HG03139 (cell line): Measurements from ENCODE around the gene LRMDA.

Source experiments
- ATAC-seq: cut with Tn5 transposase; IDR thresholded peaks from one replicate; pipeline ENCODE4 v1.9.1; 2021; ENCODE audit not compliant: unreplicated experiment

Gene LRMDA

GRCh38 chr10:76270464-76270863 is 839.0 kb downstream of the LRMDA start:
- no peak for ATAC-seq

GRCh38 chr10:76274933-76275332 is 843.5 kb downstream of the LRMDA start:
- ATAC-seq: no peak

DNA sequence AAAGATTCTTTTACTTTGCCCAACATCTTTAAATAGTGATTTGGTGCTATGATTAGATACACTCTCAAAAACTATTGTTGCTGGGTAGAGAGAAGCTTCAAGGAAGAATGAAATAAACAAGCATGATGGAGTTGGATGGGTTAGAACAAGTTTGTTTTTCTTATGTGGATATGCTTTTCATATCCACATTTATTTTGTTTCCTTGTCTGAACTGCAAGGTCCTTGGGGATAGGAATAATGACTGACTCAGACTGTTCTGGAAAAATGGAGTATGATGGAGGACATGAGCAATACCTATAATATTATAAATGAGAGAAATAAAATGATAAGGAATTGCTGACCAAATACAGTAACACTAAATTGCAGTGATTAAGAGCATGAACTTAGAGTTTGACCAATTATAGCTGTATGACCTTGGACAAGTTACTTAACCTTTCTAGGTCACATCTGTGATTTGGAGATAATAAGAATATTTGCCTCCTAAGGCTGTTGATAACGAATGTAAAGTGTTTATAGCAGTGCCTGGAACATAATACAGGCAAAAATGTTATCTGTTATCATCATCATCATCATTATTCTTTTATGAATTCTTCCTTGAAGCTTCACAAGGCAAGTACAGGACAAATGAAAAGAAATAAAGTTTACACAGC is 847.5 kb downstream of the LRMDA start:
- no peak for ATAC-seq

DNA sequence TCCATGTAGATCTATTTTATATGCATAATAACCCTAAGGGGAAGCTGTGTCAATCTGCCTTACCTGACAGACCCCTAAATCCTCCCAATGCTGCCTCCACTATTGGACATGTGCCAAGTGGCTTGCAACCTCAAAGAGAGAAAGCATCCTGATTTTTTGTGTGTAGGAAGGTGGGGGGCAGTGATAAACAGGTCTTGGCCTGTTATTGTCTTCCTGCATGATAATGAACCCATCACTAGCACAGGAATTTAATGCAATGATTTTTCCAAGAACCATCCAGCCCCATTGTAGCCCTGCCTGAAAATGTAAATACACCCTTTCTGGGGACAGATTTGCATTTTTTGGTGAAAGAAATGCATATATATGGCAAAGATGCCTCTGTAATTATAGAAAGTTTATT is 850.2 kb downstream of the LRMDA start:
- no peak for ATAC-seq

- no peak for ATAC-seq
Measured at GRCh38 chr10:76282061-76283025, 850.9 kb downstream of the LRMDA start.

DNA sequence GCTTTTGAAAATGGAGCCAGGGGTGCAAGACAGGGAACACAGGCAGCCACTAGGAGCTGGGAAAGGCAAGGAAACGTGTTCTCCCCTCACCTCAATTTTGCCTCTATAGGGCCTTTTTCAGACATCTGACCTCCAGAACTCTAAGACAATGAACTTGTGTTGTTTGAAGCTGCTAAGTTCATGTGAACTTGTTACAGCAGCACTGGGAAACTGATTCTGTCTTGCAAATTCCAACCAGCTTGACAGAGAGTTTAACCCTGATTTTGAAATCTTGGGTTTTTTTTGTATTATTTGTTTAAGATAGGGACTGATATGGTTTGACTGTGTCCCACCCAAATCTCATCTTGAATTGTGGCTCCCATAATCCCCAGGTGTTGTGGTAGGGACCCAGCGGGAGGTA is 852.9 kb downstream of the LRMDA start:
- no peak for ATAC-seq

DNA sequence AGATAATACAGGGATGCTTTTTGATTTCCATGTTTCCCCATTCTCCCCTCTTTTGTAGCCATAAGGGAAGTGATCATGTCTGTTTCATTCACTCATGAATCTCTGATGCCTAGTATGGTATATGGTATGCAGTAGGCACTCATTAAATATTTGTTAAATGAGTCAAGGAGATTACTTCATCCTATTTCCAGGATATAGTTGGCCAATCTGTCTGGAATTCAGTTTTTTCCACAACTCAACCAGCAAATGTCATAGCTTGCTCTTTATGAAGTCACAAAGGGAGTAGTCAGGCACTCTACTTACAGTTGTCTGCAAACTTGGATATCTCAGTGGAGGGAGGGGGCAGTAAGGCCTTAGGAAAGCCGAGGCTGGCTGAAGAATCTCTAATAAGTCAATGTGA is 853.6 kb downstream of the LRMDA start:
- ATAC-seq: no peak

DNA sequence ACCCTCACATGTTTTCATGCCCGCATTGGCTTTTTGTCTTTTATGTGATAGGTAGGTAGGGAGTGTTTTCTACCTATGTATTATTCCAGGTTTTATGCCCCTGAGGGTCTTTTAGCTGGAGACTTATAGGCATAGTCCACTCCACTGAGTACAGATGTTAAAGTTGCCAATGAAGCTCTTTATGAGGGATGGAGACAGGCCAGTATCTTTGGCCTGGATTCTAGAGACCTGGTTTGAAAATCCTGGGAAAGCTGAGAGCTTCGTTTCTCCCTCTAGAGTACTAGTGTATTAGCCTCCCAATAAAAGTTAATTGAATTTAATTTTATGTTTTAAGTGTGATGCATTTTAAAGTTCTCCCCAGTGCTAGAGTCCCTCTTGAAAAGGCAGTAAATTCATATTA is 854.1 kb downstream of the LRMDA start:
- no peak for ATAC-seq

DNA sequence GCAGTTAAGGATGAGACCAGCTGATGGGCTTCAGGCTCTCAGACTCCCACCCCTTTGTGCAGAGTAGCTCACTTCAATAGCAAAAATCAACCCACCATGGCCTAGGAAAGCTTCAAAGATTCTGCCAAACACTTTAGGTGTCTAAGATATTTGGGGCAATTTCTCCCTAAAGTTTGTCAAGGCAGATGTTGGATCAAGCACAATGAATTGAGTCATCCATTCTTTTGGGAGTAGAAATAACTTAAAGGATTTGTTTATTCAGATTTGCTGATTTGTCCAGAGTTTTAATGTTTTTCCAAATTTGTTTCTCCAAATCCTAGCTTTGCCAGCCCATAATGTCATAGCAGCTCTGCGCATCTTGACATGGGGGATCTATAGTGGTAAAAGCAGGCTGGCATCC is 855.1 kb downstream of the LRMDA start:
- no peak for ATAC-seq

GRCh38 chr10:76287856-76288255 is 856.4 kb downstream of the LRMDA start:
- no peak for ATAC-seq

DNA sequence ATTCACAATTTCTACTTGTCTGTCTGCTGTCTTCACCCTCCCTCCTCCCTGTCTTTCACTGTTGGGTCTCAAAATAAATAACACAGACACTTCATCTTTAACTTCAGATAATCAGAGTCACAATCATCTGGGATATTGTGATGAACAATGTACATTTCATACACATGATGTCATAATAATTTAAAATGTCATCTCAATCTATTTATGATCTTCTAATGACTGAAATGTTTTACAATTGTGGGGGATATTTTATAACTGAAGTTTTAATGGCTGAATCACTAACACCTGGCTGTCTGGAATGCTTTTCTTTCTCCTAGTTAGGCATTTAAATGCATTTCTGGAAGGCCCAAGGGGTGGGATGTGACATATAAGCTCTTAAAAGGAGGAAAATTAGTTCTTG is 859.8 kb downstream of the LRMDA start:
- no peak for ATAC-seq

DNA sequence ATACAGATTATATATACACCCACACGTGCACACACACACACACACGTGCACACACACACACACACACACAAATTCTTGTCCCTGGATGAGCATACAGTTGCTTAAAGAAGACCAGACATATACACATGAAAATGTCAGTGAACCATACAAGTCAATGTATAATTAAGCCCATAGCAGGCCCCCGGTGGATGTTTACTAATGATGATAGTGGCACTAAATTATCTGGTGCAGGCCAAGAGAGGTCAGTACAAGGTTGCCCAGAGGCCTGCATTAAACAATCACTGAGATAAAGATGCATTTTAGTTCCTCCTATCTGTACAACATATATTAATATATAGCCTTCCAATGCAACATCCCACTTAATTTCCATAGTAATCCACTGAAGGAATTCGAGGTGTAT is 860.5 kb downstream of the LRMDA start:
- no peak for ATAC-seq

GRCh38 chr10:76296957-76297356 is 865.5 kb downstream of the LRMDA start:
- ATAC-seq: no peak

GRCh38 chr10:76297358-76297757 is 865.9 kb downstream of the LRMDA start:
- no peak for ATAC-seq

- no peak for ATAC-seq
Measured at GRCh38 chr10:76297780-76298281, 866.4 kb downstream of the LRMDA start.

DNA sequence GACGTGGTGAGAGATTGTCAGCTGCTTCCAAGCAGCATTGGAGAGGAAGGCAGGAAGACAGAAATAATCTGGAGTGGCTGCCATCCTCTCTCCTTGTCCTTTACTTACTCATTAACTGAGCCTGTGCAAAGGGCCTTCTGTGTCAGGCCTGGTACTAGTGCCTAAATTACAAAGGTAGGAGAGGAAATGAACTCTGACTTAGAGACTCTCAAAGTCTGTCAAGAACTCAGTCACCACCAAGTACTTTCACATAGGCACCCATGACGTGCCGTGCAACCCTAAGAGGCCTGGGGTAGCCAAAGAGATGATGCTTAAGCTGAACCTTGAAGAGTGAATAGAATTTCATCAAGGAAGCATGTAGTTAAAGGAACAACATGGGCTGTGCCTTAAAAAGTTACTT is 866.9 kb downstream of the LRMDA start:
- no peak for ATAC-seq

GRCh38 chr10:76299501-76299900 is 868.1 kb downstream of the LRMDA start:
- no peak for ATAC-seq

DNA sequence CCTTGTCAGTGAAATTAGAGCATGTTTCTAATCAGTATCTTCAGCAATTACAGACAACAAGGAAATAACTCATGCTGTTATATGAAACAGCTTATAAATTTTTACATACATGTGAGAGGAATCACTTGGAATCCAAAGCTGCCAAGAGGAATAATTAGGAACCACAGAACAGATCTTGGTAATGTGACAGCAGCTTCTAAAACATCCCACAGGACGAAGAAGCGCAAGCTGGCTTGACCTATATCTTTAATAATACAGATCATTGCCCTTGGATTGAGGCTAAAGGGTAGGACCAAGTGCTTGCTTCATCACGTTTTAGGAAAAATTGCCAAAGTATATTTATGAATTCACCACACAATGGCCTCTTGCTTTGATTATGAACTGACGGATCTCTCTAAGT is 869.8 kb downstream of the LRMDA start:
- ATAC-seq: no peak

GRCh38 chr10:76301950-76302349 is 870.5 kb downstream of the LRMDA start:
- ATAC-seq: no peak

DNA sequence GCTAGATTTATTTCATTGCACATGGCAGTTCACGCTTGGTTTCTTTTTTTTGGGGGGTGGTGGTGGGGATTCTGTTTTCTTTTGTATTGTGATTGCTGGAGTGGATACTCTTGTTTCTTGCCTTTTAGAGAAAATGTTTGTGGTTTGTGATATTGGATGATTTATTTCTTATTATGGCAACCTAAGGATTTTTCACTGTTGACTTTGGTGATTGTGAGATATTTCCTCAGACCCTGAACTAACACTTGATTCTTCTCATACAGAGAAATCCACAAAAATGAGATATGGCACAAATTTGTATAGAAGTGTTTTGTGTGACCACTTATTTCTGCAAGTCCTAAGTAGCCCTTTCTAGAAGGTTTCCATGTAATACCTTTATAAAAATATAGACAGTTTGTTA is 871.1 kb downstream of the LRMDA start:
- no peak for ATAC-seq

- ATAC-seq: no peak
Measured at GRCh38 chr10:76302961-76303630, 871.7 kb downstream of the LRMDA start.
